ENCODE data around the gene STPG2.

DNA sequence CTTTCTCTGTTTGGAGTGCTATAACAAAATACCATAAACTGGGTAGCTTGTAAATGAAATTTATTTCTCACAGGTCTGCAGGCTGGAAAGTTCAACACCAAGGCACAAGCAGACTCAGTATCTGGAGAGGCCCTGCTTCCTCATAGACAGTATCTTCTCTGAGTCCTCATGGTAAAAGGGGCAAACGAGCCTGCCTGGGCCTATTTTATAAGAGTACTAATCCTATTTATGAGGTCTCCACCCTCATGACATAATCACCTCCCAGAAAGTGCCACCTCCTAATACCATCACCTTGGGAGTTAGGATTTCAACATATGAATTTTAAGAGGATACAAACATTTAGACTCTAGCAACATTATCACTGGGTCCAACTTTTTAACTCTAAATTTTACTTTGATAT is 200.3 kb downstream of the STPG2 start:
- TF ChIP-seq, protein P1, sequence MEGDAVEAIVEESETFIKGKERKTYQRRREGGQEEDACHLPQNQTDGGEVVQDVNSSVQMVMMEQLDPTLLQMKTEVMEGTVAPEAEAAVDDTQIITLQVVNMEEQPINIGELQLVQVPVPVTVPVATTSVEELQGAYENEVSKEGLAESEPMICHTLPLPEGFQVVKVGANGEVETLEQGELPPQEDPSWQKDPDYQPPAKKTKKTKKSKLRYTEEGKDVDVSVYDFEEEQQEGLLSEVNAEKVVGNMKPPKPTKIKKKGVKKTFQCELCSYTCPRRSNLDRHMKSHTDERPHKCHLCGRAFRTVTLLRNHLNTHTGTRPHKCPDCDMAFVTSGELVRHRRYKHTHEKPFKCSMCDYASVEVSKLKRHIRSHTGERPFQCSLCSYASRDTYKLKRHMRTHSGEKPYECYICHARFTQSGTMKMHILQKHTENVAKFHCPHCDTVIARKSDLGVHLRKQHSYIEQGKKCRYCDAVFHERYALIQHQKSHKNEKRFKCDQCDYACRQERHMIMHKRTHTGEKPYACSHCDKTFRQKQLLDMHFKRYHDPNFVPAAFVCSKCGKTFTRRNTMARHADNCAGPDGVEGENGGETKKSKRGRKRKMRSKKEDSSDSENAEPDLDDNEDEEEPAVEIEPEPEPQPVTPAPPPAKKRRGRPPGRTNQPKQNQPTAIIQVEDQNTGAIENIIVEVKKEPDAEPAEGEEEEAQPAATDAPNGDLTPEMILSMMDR (IDR thresholded peaks at IDR 0.05 in 4 of 5, conservative IDR thresholded peaks at IDR 0.05 in 1 of 5), result no peak
- no peak for TF ChIP-seq POLR2A (IDR thresholded peaks at IDR 0.05)
